Hepatocyte (in vitro differentiated cells): ENCODE data around the gene INF2.

Source experiments
- CTCF ChIP-seq: fragments of 200-600 bp; sonication (generic); IDR thresholded peaks from 2 replicates; pipeline ENCODE4 v1.5.1; 2016; ENCODE audit warnings: antibody characterized with exemption, mild to moderate bottlenecking; ENCODE audit not compliant: poor library complexity
- EZH2 ChIP-seq: fragments of 200-600 bp; sonication (generic); IDR thresholded peaks from 2 replicates; pipeline ENCODE4 v1.6.1; 2016; ENCODE audit warnings: antibody characterized with exemption, mild to moderate bottlenecking, borderline replicate concordance
- EZH2phosphoT487 ChIP-seq: fragments of 200-600 bp; sonication (generic); IDR thresholded peaks from one replicate; pipeline ENCODE4 v1.6.1; 2018; ENCODE audit warnings: antibody characterized with exemption, mild to moderate bottlenecking, low read depth, moderate library complexity; ENCODE audit not compliant: unreplicated experiment, severe bottlenecking

DNA sequence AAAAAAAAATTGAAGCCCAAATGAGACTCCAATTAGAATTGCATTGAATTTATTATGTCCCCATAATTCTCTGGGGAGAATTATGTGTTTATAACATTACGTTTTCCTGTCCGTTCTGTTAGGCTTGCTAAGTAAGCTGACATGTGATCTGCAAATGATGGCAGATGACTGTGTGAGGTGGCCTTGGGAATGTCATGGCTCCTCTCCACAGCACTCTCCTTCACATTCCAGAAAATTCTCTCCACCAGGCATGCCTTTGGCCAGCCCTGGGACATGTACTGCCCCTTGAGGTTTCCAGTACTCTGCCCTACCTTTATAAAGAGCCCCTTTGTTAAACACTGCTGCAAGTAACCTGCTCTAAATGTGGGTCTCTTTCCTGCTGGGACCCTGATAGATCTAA lies 28.3 kb upstream of the INF2 start:
- TF ChIP-seq EZH2 (no peak), CTCF (no peak), EZH2phosphoT487 (no peak)
